NB4 (cell line): ENCODE measurements around the gene MAP1LC3B.

ENCODE experiments used
- CTCF ChIP-seq: IDR thresholded peaks from one replicate; pipeline ENCODE4 v1.5.1; 2012; ENCODE audit warnings: low read depth, low read length
- MYC ChIP-seq: IDR thresholded peaks from 2 replicates; pipeline ENCODE4 v1.6.1; 2011; ENCODE audit warnings: low read depth, low read length
- POLR2A ChIP-seq: IDR thresholded peaks from 2 replicates; pipeline ENCODE4 v1.6.1; 2011; ENCODE audit warnings: mild to moderate bottlenecking; ENCODE audit not compliant: insufficient read length; ENCODE audit errors: extremely low read depth

- TF ChIP-seq CTCF (no peak), POLR2A (no peak), MYC (no peak)
Observed at GRCh38 chr16:87380403-87380802, 11.7 kb upstream of the MAP1LC3B start.
